ENCODE results near the gene HYOU1. TPM values are rescaled to one million over a fixed set of nuclear protein-coding genes. Genes with fewer than 3 reads are reported as not detected.

HYOU1 gene
- total and polyA plus RNA-seq, 4 donors = 70.8 to 93.9 (median 87.4) TPM

Small RNA genes lying within 50 kb of the gene (small RNA-seq; reads per million reads assigned to genes)
- not detected for gene AP003392.2 (ENCODE audit: low replicate concordance)
- not detected for gene RF00017 (ENCODE audit: low replicate concordance)
- not detected for gene RF00019 (ENCODE audit: low replicate concordance)

Other genes starting within 250 kb of the HYOU1 start
- not detected for gene CXCR5, start 173.3 kb downstream of the HYOU1 start, total RNA-seq
- gene CXCR5, start 173.3 kb downstream of the HYOU1 start, polyA plus RNA-seq (ENCODE audit: insufficient read length in 2 of 2) = not detected
- 10 to 100 TPM; 11.0 to 15.0 TPM for gene BCL9L, start 131.3 kb downstream of the HYOU1 start, total RNA-seq
- 10 to 100 TPM; 47.8 to 51.5 TPM for gene BCL9L, start 131.3 kb downstream of the HYOU1 start, polyA plus RNA-seq (ENCODE audit: insufficient read length in 2 of 2)
- gene UPK2, start 100.9 kb downstream of the HYOU1 start, total RNA-seq = under 1 TPM in 1 of 2 donors, not detected in 1; 0.17 TPM
- gene UPK2, start 100.9 kb downstream of the HYOU1 start, polyA plus RNA-seq (ENCODE audit: insufficient read length in 2 of 2) = 1 to 10 TPM; 3.3 to 3.5 TPM
- not detected for gene FOXR1, start 85.4 kb downstream of the HYOU1 start, total RNA-seq
- gene FOXR1, start 85.4 kb downstream of the HYOU1 start, polyA plus RNA-seq (ENCODE audit: insufficient read length in 2 of 2) = under 1 TPM; 0.67 to 0.68 TPM
- 10 to 100 TPM; 25.6 to 37.5 TPM for gene CENATAC, start 59.1 kb downstream of the HYOU1 start, total RNA-seq
- gene CENATAC, start 59.1 kb downstream of the HYOU1 start, polyA plus RNA-seq (ENCODE audit: insufficient read length in 2 of 2) = 10 to 100 TPM; 33.5 to 66.9 TPM
- gene RPS25, start 38.9 kb downstream of the HYOU1 start, total RNA-seq = 1,000 to 10,000 TPM in 1 of 2 donors, 100 to 1,000 TPM in 1; 451 to 1,390 TPM
- gene RPS25, start 38.9 kb downstream of the HYOU1 start, polyA plus RNA-seq (ENCODE audit: insufficient read length in 2 of 2) = 100 to 1,000 TPM; 677 to 714 TPM
- gene TRAPPC4, start 38.4 kb downstream of the HYOU1 start, total RNA-seq = 10 to 100 TPM; 61.3 to 97.4 TPM
- 100 to 1,000 TPM; 108 to 145 TPM for gene TRAPPC4, start 38.4 kb downstream of the HYOU1 start, polyA plus RNA-seq (ENCODE audit: insufficient read length in 2 of 2)
- gene SLC37A4, start 26.3 kb downstream of the HYOU1 start, total RNA-seq = 10 to 100 TPM in 1 of 2 donors, 1 to 10 TPM in 1; 8.1 to 16.8 TPM
- 10 to 100 TPM; 21.5 to 26.1 TPM for gene SLC37A4, start 26.3 kb downstream of the HYOU1 start, polyA plus RNA-seq (ENCODE audit: insufficient read length in 2 of 2)
- 10 to 100 TPM; 28.1 to 43.1 TPM for gene VPS11, start 10.6 kb upstream of the HYOU1 start, total RNA-seq
- gene VPS11, start 10.6 kb upstream of the HYOU1 start, polyA plus RNA-seq (ENCODE audit: insufficient read length in 2 of 2) = 10 to 100 TPM; 56.2 to 57.8 TPM
- gene HMBS, start 27.7 kb upstream of the HYOU1 start, total RNA-seq = 10 to 100 TPM in 1 of 2 donors, 1 to 10 TPM in 1; 4.0 to 15.7 TPM
- 10 to 100 TPM; 23.0 to 31.1 TPM for gene HMBS, start 27.7 kb upstream of the HYOU1 start, polyA plus RNA-seq (ENCODE audit: insufficient read length in 2 of 2)
- gene DPAGT1, start 44.6 kb upstream of the HYOU1 start, total RNA-seq = 10 to 100 TPM; 12.9 to 23.0 TPM
- 10 to 100 TPM; 41.3 to 44.3 TPM for gene DPAGT1, start 44.6 kb upstream of the HYOU1 start, polyA plus RNA-seq (ENCODE audit: insufficient read length in 2 of 2)
- 10 to 100 TPM in 1 of 2 donors, 1 to 10 TPM in 1; 9.7 to 12.6 TPM for gene C2CD2L, start 50.1 kb upstream of the HYOU1 start, total RNA-seq
- 10 to 100 TPM; 33.5 to 35.3 TPM for gene C2CD2L, start 50.1 kb upstream of the HYOU1 start, polyA plus RNA-seq (ENCODE audit: insufficient read length in 2 of 2)
- gene HINFP, start 64.4 kb upstream of the HYOU1 start, total RNA-seq = 10 to 100 TPM; 15.5 to 22.9 TPM
- 10 to 100 TPM; 26.2 to 38.4 TPM for gene HINFP, start 64.4 kb upstream of the HYOU1 start, polyA plus RNA-seq (ENCODE audit: insufficient read length in 2 of 2)
- 1 to 10 TPM; 2.1 to 5.6 TPM for gene ABCG4, start 91.8 kb upstream of the HYOU1 start, total RNA-seq
- gene ABCG4, start 91.8 kb upstream of the HYOU1 start, polyA plus RNA-seq (ENCODE audit: insufficient read length in 2 of 2) = 10 to 100 TPM; 11.8 to 16.9 TPM
- 10 to 100 TPM in 1 of 2 donors, 1 to 10 TPM in 1; 8.9 to 15.6 TPM for gene NLRX1, start 111.5 kb upstream of the HYOU1 start, total RNA-seq
- 10 to 100 TPM in 1 of 2 donors, 1 to 10 TPM in 1; 9.5 to 10.2 TPM for gene NLRX1, start 111.5 kb upstream of the HYOU1 start, polyA plus RNA-seq (ENCODE audit: insufficient read length in 2 of 2)
- gene NHERF4, start 128.3 kb upstream of the HYOU1 start, total RNA-seq = under 1 TPM in 1 of 2 donors, not detected in 1; 0.28 TPM
- gene NHERF4, start 128.3 kb upstream of the HYOU1 start, polyA plus RNA-seq (ENCODE audit: insufficient read length in 2 of 2) = 1 to 10 TPM in 1 of 2 donors, under 1 TPM in 1; 0.29 to 1.1 TPM
- 10 to 100 TPM; 13.4 to 19.2 TPM for gene CBL, start 149.1 kb upstream of the HYOU1 start, total RNA-seq
- 10 to 100 TPM; 25.3 to 37.4 TPM for gene CBL, start 149.1 kb upstream of the HYOU1 start, polyA plus RNA-seq (ENCODE audit: insufficient read length in 2 of 2)

All from spinal cord (tissue), 4 donors.